ENCODE results near the gene ZG16. TPM values are rescaled to one million over a fixed set of nuclear protein-coding genes. Genes with fewer than 3 reads are reported as not detected.

ZG16 gene
- total RNA-seq, 1 experiment from 2014 or later, result not detected

DNA sequence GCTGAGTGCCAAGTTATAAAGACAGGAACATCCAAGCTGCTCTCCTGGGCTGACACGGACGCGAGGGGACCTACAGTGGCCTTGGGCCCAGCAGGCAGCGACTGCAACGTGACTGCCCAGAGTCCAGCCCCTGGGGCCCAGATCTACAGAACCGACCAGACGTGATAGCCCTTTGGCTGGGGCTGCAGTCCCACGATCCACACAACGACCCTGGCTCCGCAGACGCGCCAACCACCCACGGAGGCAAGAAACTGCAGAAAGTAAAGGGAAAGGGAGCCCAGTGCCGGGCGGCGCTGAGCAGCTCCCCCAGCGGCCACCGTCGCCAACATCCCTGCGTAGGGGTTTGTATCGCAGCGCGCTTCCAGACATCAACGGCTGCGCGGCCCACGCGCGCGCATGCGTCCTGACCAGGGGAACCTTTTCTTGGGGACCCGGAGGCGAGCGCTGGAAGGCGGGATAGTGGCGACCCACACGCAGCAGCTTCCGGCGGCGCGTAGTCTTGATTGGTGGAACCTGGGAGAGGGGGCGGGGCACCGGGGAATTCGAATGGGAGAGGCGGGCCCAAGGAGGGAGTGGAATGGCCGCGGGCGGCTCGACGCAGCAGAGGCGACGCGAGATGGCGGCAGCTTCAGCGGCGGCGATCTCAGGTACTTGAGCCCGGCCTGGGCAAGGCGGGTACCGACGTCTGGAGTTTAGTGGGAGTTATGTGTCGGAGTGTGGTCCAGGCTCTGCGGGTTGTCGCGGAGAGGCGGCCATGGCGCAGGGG, 12.3 kb downstream of the ZG16 start, which contains the start of gene KIF22 (continued):
- TF ChIP-seq, protein P1, sequence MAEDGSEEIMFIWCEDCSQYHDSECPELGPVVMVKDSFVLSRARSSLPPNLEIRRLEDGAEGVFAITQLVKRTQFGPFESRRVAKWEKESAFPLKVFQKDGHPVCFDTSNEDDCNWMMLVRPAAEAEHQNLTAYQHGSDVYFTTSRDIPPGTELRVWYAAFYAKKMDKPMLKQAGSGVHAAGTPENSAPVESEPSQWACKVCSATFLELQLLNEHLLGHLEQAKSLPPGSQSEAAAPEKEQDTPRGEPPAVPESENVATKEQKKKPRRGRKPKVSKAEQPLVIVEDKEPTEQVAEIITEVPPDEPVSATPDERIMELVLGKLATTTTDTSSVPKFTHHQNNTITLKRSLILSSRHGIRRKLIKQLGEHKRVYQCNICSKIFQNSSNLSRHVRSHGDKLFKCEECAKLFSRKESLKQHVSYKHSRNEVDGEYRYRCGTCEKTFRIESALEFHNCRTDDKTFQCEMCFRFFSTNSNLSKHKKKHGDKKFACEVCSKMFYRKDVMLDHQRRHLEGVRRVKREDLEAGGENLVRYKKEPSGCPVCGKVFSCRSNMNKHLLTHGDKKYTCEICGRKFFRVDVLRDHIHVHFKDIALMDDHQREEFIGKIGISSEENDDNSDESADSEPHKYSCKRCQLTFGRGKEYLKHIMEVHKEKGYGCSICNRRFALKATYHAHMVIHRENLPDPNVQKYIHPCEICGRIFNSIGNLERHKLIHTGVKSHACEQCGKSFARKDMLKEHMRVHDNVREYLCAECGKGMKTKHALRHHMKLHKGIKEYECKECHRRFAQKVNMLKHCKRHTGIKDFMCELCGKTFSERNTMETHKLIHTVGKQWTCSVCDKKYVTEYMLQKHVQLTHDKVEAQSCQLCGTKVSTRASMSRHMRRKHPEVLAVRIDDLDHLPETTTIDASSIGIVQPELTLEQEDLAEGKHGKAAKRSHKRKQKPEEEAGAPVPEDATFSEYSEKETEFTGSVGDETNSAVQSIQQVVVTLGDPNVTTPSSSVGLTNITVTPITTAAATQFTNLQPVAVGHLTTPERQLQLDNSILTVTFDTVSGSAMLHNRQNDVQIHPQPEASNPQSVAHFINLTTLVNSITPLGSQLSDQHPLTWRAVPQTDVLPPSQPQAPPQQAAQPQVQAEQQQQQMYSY (CRISPR knock-in tag; IDR thresholded peaks at IDR 0.05), result 0 out of 2 replicates have a peak, but pooled peaks have one; percentile 21
- TF ChIP-seq NR1H2 (CRISPR knock-in tag; IDR thresholded peaks at IDR 0.05) (no peak), EMX1 (CRISPR knock-in tag; IDR thresholded peaks at IDR 0.05) (0 out of 2 replicates have a peak, but pooled peaks have one; percentile 28), NFE2L1 (CRISPR knock-in tag; IDR thresholded peaks at IDR 0.05) (no peak; the same call in 1 of the 2 replicates), FOXJ3 (CRISPR knock-in tag; IDR thresholded peaks at IDR 0.05; ENCODE audit: borderline replicate concordance) (no peak), KAT7 (CRISPR knock-in tag; IDR thresholded peaks at IDR 0.05; ENCODE audit: borderline replicate concordance) (peak; percentile 33; the same call in 1 of the 2 replicates), RORB (CRISPR knock-in tag; IDR thresholded peaks at IDR 0.05) (no peak), CREM (CRISPR knock-in tag; IDR thresholded peaks at IDR 0.05) (peak; percentile 83; the same call in 1 of the 2 replicates), SMAD3 (CRISPR knock-in tag; IDR thresholded peaks at IDR 0.05; ENCODE audit: borderline replicate concordance) (peak; percentile 78), TCF7 (CRISPR knock-in tag; IDR thresholded peaks at IDR 0.05; ENCODE audit: low read depth) (no peak), ELF4 (CRISPR knock-in tag; IDR thresholded peaks at IDR 0.05; ENCODE audit: low read depth) (no peak)
- TF ChIP-seq, protein P2, sequence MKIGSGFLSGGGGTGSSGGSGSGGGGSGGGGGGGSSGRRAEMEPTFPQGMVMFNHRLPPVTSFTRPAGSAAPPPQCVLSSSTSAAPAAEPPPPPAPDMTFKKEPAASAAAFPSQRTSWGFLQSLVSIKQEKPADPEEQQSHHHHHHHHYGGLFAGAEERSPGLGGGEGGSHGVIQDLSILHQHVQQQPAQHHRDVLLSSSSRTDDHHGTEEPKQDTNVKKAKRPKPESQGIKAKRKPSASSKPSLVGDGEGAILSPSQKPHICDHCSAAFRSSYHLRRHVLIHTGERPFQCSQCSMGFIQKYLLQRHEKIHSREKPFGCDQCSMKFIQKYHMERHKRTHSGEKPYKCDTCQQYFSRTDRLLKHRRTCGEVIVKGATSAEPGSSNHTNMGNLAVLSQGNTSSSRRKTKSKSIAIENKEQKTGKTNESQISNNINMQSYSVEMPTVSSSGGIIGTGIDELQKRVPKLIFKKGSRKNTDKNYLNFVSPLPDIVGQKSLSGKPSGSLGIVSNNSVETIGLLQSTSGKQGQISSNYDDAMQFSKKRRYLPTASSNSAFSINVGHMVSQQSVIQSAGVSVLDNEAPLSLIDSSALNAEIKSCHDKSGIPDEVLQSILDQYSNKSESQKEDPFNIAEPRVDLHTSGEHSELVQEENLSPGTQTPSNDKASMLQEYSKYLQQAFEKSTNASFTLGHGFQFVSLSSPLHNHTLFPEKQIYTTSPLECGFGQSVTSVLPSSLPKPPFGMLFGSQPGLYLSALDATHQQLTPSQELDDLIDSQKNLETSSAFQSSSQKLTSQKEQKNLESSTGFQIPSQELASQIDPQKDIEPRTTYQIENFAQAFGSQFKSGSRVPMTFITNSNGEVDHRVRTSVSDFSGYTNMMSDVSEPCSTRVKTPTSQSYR (CRISPR knock-in tag; IDR thresholded peaks at IDR 0.05), result peak; percentile 41; the same call in 1 of the 2 replicates
- TF ChIP-seq, protein P3, sequence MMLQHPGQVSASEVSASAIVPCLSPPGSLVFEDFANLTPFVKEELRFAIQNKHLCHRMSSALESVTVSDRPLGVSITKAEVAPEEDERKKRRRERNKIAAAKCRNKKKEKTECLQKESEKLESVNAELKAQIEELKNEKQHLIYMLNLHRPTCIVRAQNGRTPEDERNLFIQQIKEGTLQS (CRISPR knock-in tag; conservative IDR thresholded peaks at IDR 0.05), result no peak
- TF ChIP-seq, protein P4, sequence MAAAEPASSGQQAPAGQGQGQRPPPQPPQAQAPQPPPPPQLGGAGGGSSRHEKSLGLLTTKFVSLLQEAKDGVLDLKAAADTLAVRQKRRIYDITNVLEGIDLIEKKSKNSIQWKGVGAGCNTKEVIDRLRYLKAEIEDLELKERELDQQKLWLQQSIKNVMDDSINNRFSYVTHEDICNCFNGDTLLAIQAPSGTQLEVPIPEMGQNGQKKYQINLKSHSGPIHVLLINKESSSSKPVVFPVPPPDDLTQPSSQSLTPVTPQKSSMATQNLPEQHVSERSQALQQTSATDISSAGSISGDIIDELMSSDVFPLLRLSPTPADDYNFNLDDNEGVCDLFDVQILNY (CRISPR knock-in tag; IDR thresholded peaks at IDR 0.05), result peak; percentile 64; the same call in 1 of the 2 replicates
- TF ChIP-seq, protein P5, sequence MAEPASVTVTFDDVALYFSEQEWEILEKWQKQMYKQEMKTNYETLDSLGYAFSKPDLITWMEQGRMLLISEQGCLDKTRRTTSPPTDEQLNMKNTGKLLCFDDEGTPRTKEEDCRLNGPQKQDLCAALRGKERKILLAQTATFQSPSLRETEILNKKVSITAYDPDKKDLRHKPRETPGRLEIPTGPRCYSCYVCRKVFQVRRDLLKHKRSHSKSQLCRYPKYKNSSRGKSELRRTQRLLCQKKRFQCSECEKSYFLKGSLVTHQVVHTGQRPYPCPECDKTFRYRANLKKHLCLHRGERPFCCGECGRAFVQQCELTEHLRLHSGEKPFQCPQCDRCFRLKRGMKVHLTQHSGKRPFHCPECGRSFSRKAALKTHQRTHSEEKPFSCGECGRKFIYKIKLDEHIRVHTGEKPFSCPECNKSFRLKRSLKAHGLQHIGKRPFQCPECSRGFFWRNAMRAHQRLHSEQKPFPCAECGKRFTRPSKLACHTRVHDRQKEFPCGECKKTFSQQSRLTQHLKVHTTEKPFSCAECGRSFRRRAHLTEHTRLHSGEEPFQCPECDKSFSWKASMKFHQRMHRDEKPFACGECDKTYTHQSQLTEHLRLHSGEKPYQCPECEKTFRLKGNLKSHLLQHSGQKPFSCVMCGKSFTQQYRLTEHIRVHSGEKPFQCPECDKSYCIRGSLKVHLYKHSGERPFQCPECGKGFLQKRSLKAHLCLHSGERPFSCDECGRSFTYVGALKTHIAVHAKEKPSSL (CRISPR knock-in tag; conservative IDR thresholded peaks at IDR 0.05), result no peak

Data from WTC11 (cell line).